B cell (primary cell): Measurements from ENCODE around the gene LBX2. TPM values are rescaled to one million over a fixed set of nuclear protein-coding genes. Genes with fewer than 3 reads are reported as not detected.
A peak's percentile ranks its signal among the peaks of the same experiment; 100 is the strongest.

Experiments used
- ATAC-seq: fragments of 200-7000 bp; cut with Tn5 transposase; one replicate; pipeline ENCODE4 v1.10.0; 2021; ENCODE audit warnings: low read depth, mild to moderate bottlenecking, moderate number of reproducible peaks, moderate library complexity
- CTCF ChIA-PET: fragments of 350-600 bp; sonication (Branson Sonifier 250); formaldehyde crosslinking; loops from one replicate; lab custom pipeline; 2021; ENCODE audit warnings: antibody characterized with exemption, inconsistent platforms; lab: Charles Lee
- POLR2A ChIA-PET: fragments of 350-600 bp; sonication (Branson Sonifier 250); formaldehyde crosslinking; loops from one replicate; lab custom pipeline; 2021; ENCODE audit warnings: antibody characterized with exemption; lab: Charles Lee
- DNase-seq: peaks from one replicate; pipeline ENCODE4 v3.0.0; 2013
- H2AFZ ChIP-seq: 2 replicates; pipeline ENCODE4 v1.6.1; 2012; ENCODE audit warnings: mild to moderate bottlenecking, low read depth, low read length; ENCODE audit not compliant: insufficient read depth, poor library complexity, severe bottlenecking
- H3K27ac ChIP-seq, 2 donors: 1 replicate in 1 of 2; 2 replicates in 1 of 2; pipeline ENCODE4 v1.5.1; 2012 to 2013; ENCODE audit warnings: low read length in 2 of 2, mild to moderate bottlenecking in 2 of 2, moderate library complexity in 1 of 2
- H3K27me3 ChIP-seq, 4 experiments: fragments of 200-600 bp in 1 of 4; sonication (generic) in 1 of 4; replicated peaks in 1 of 4; 1 replicate in 2 of 4; 2 replicates in 2 of 4; pipeline versions ENCODE4 v1.6.1 to v1.7.0; 2013 to 2016; ENCODE audit warnings: low read length in 3 of 4, mild to moderate bottlenecking in 2 of 4, mixed read lengths in 1 of 4, moderate library complexity in 1 of 4; ENCODE audit not compliant: insufficient read depth in 4 of 4, control insufficient read depth in 3 of 4; ENCODE audit errors: control extremely low read depth in 1 of 4
- H3K36me3 ChIP-seq, 2 experiments: replicated peaks in 1 of 2; 1 replicate in 1 of 2; 2 replicates in 1 of 2; pipeline versions ENCODE4 v1.6.1 to v1.7.1; 2013; ENCODE audit warnings: low read length in 1 of 2; ENCODE audit not compliant: insufficient read depth in 2 of 2, control insufficient read depth in 1 of 2; ENCODE audit errors: control extremely low read depth in 1 of 2, extremely low read depth in 1 of 2
- H3K4me1 ChIP-seq, 2 donors: fragments of 200-600 bp in 1 of 2; sonication (generic) in 1 of 2; 1 replicate in 1 of 2; 2 replicates in 1 of 2; pipeline versions ENCODE4 v1.5.1 to v1.6.1; 2013 to 2017; ENCODE audit warnings: low read length in 2 of 2; ENCODE audit not compliant: control insufficient read depth in 2 of 2, insufficient read depth in 2 of 2
- H3K4me2 ChIP-seq: replicated peaks from 2 replicates; pipeline ENCODE3; 2012; ENCODE audit warnings: mild to moderate bottlenecking, low read depth, low read length; ENCODE audit not compliant: poor library complexity, severe bottlenecking
- H3K4me3 ChIP-seq, 5 experiments: fragments of 200-600 bp in 1 of 5; sonication (generic) in 1 of 5; 1 replicate in 3 of 5; 2 replicates in 2 of 5; pipeline versions ENCODE4 v1.5.1 to v1.7.0; 2011 to 2016; ENCODE audit warnings: low read length in 4 of 5, mild to moderate bottlenecking in 4 of 5, low read depth in 2 of 5, control low read depth in 1 of 5, moderate library complexity in 1 of 5; ENCODE audit not compliant: insufficient read depth in 1 of 5; ENCODE audit errors: control extremely low read depth in 1 of 5, extremely low read depth in 1 of 5
- H3K79me2 ChIP-seq: fragments of 200-600 bp; sonication (generic); one replicate; pipeline ENCODE4 v1.6.0; 2016; ENCODE audit warnings: low read length; ENCODE audit not compliant: control insufficient read depth, insufficient read depth
- H3K9ac ChIP-seq: fragments of 200-600 bp; sonication (generic); 2 replicates; pipeline ENCODE4 v1.6.1; 2017; ENCODE audit warnings: mild to moderate bottlenecking, low read length, moderate library complexity
- H3K9me3 ChIP-seq, 3 donors: one replicate each; pipeline versions ENCODE4 v1.6.1 to v1.7.1; 2013; ENCODE audit warnings: low read length in 2 of 3; ENCODE audit not compliant: control insufficient read depth in 2 of 3, insufficient read depth in 1 of 3; ENCODE audit errors: control extremely low read depth in 1 of 3
- H4K20me1 ChIP-seq: 2 replicates; pipeline ENCODE4 v1.6.0; 2012; ENCODE audit warnings: mild to moderate bottlenecking, low read length; ENCODE audit not compliant: insufficient read depth, control insufficient read depth, poor library complexity, severe bottlenecking
- H3K27ac Mint-ChIP-seq: one replicate; pipeline ENCODE4 v1.8.0; 2021; ENCODE audit warnings: mixed read lengths
- H3K27me3 Mint-ChIP-seq: one replicate; pipeline ENCODE4 v1.8.0; 2021; ENCODE audit warnings: mixed read lengths
- H3K4me1 Mint-ChIP-seq: one replicate; pipeline ENCODE4 v1.8.0; 2021; ENCODE audit warnings: mixed read lengths
- H3K4me3 Mint-ChIP-seq: one replicate; pipeline ENCODE4 v1.8.0; 2021; ENCODE audit warnings: mixed read lengths
- H3K9me3 Mint-ChIP-seq: one replicate; pipeline ENCODE4 v1.8.0; 2022; ENCODE audit warnings: mixed read lengths; ENCODE audit not compliant: insufficient read depth
- EZH2 ChIP-seq: IDR thresholded peaks from 2 replicates; pipeline ENCODE4 v1.6.1; 2012; ENCODE audit warnings: borderline replicate concordance, low read depth, mild to moderate bottlenecking, moderate library complexity, low read length; ENCODE audit not compliant: insufficient read depth, poor library complexity, severe bottlenecking
- WGBS: methylation state at CpG from one replicate; pipeline ENCODE4 v1.1.5; 2013; ENCODE audit warnings: missing lambda C conversion rate; ENCODE audit not compliant: insufficient coverage; 5-methylcytosine and 5-hydroxymethylcytosine counted together
- intact Hi-C: fragments of 100-400 bp; cut with micrococcal nuclease; formaldehyde crosslinking; loops from one replicate; pipeline ENCODE4 v1.10.0; 2022
- polyA plus RNA-seq: library from polyadenylated mRNA; depleted of rRNA; stranded (reverse); fragments of >200 nt; gene quantifications from 2 replicates; pipeline ENCODE4 v1.2.3, GENCODE V29; 2012
- total RNA-seq, 2 donors: library from RNA; stranded (reverse); fragments of 120-200 nt in 1 of 2; gene quantifications; 1 replicate in 1 of 2; 2 replicates in 1 of 2; pipeline versions ENCODE4 v1.2.3 to v1.2.4, GENCODE V29; 2013 to 2022
- TF ChIP-seq, protein P1 (sequence below): fragments of 200-600 bp; IDR thresholded peaks from one replicate; pipeline ENCODE4 v1.8.0; 2022; ENCODE audit warnings: antibody characterized with exemption, mild to moderate bottlenecking

The LBX2 gene
- total and polyA plus RNA-seq, 2 donors (not counting 1 experiment from before 2014, with no cell fraction given) = 1.1 to 2.0 TPM

DNA sequence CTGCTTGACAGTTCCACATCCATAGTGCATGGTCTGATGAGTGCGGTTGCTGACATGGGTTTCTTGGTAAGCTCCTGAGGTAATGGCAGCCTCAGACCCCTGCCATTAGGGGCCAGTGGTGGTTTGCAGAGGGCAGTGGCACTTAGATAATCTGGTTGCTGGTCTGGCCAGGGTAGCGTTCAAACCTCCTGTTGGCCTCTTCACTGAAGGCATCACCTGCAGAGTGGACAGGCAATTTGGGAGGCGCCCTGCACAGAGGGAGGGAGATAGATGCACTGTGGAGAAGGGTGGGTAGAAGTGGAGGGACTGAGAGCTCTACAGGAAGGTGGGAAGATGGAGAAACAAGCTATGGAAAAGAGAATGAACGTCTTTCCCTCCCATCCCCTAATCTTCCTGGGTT lies 34.1 kb upstream of the LBX2 start:
- H3K4me3 Mint-ChIP-seq = no peak overlapping the region
- Histone ChIP-seq H3K27ac (no peak overlapping the region), H3K9me3 (no peaks in the 10 kb centered on the region), H3K36me3 (peaks cover 0 to 20% of the 10 kb centered on the region in 2 experiments), H3K4me2 (no peak overlapping the region), H3K79me2 (peaks cover 30% of the 10 kb centered on the region), H3K4me3 (no peak overlapping the region), H3K4me1 (peaks cover 27 to 37% of the 10 kb centered on the region in 2 donors), H4K20me1 (peaks cover under 1% of the 10 kb centered on the region), H2AFZ (no peak overlapping the region), H3K27me3 (no peaks in the 10 kb centered on the region), H3K9ac (no peak overlapping the region)
- H3K9me3 Mint-ChIP-seq = no peaks in the 10 kb centered on the region
- POLR2A ChIA-PET = no interaction called here
- H3K27ac Mint-ChIP-seq = no peak overlapping the region
- ATAC-seq = no peak
- no peak for DNase-seq
- intact Hi-C loops = loop anchor here (5.0 kb wide), 1 partner anchor 36 kb away; the partner anchor contains the start of gene LBX2
- 95% methylated on average over 2 of the region's 4 CpGs for WGBS
- H3K27me3 Mint-ChIP-seq = no peaks in the 10 kb centered on the region
- CTCF ChIA-PET = interaction anchor here (1.2 to 9.6 kb wide), 5 partner anchors 11 to 159 kb away, joined by 3 to 71 read pairs (median 6); partner anchors contain the start of genes CCDC142, PCGF1 and TTC31
- H3K4me1 Mint-ChIP-seq = peaks cover 38% of the 10 kb centered on the region
- TF ChIP-seq, protein P1, sequence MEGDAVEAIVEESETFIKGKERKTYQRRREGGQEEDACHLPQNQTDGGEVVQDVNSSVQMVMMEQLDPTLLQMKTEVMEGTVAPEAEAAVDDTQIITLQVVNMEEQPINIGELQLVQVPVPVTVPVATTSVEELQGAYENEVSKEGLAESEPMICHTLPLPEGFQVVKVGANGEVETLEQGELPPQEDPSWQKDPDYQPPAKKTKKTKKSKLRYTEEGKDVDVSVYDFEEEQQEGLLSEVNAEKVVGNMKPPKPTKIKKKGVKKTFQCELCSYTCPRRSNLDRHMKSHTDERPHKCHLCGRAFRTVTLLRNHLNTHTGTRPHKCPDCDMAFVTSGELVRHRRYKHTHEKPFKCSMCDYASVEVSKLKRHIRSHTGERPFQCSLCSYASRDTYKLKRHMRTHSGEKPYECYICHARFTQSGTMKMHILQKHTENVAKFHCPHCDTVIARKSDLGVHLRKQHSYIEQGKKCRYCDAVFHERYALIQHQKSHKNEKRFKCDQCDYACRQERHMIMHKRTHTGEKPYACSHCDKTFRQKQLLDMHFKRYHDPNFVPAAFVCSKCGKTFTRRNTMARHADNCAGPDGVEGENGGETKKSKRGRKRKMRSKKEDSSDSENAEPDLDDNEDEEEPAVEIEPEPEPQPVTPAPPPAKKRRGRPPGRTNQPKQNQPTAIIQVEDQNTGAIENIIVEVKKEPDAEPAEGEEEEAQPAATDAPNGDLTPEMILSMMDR = no peak
- TF ChIP-seq EZH2 = no peak

DNA sequence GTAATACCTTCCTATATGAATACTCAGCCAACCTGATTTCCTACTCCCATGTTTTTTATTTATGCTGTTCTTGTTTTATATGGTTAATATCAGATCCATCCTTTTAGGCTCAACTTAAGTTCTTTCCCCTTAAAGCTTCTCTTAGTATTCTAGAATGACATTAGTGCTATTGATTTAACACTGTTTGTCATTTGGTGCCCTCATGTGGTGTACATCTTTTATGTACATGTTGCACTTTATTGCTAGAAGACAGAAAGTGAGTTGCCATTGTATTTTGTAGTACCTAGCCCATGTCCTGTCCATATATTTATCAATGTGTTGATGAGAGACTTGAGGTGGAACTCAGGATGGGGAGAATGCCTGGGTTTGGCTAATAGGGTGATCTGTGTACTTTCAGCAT lies 32.8 kb upstream of the LBX2 start:
- Mint-ChIP-seq H3K27me3 (no peaks in the 10 kb centered on the region), H3K4me3 (peak overlapping the region; percentile 13), H3K27ac (peak overlapping the region; percentile 2), H3K9me3 (no peaks in the 10 kb centered on the region), H3K4me1 (peaks cover 33% of the 10 kb centered on the region)
- Histone ChIP-seq H3K36me3 (peaks cover 0 to 30% of the 10 kb centered on the region in 2 experiments), H3K79me2 (peaks cover 31% of the 10 kb centered on the region), H3K4me1 (peaks cover 27 to 35% of the 10 kb centered on the region in 2 donors), H4K20me1 (peaks cover 5% of the 10 kb centered on the region), H3K4me2 (peak overlapping the region; percentile 95), H3K4me3 (no peak overlapping the region), H2AFZ (no peak overlapping the region), H3K9me3 (no peaks in the 10 kb centered on the region), H3K9ac (no peak overlapping the region), H3K27me3 (no peaks in the 10 kb centered on the region), H3K27ac (peak overlapping the region in 1 of 2 donors; percentile 84)
- intact Hi-C loops = loop anchor here (5.0 kb wide), 1 partner anchor 35 kb away; the partner anchor contains the start of gene LBX2
- ATAC-seq = no peak
- POLR2A ChIA-PET = interaction anchor here (0.6 to 1.9 kb wide), 5 partner anchors 12 to 1247 kb away, joined by 3 to 5 read pairs (median 3); partner anchors contain the start of genes CCDC142, FBXO41, PCGF1 and TTC31
- TF ChIP-seq, protein P1 = peak; percentile 49
- TF ChIP-seq EZH2 = no peak
- peak; percentile 65 for DNase-seq
- CTCF ChIA-PET = interaction anchor here (0.7 to 9.6 kb wide), 27 partner anchors 9 to 708 kb away, joined by 3 to 71 read pairs (median 4); partner anchors contain the start of genes CCDC142, INO80B, PCGF1 and STAMBP
